HS-27A (cell line): ENCODE data around the gene KIAA1217.

ENCODE experiments used
- DNase-seq: peaks from one replicate; pipeline ENCODE4 v3.0.0-alpha.2; 2012; ENCODE audit warnings: low read depth, missing footprints

KIAA1217 gene

GRCh38 chr10:24208661-24209431 lies at the start of gene KIAA1217:
KIAA1217 (plus strand) TSS chr10:24209138; CDS start chr10:24209194, 56 bp downstream.
- DNase-seq = no peak

- no peak for DNase-seq
Measured at GRCh38 chr10:24162206-24162985, 46.5 kb upstream of the KIAA1217 start.

- no peak for DNase-seq
Measured at GRCh38 chr10:24163485-24163884, 45.5 kb upstream of the KIAA1217 start.

DNA sequence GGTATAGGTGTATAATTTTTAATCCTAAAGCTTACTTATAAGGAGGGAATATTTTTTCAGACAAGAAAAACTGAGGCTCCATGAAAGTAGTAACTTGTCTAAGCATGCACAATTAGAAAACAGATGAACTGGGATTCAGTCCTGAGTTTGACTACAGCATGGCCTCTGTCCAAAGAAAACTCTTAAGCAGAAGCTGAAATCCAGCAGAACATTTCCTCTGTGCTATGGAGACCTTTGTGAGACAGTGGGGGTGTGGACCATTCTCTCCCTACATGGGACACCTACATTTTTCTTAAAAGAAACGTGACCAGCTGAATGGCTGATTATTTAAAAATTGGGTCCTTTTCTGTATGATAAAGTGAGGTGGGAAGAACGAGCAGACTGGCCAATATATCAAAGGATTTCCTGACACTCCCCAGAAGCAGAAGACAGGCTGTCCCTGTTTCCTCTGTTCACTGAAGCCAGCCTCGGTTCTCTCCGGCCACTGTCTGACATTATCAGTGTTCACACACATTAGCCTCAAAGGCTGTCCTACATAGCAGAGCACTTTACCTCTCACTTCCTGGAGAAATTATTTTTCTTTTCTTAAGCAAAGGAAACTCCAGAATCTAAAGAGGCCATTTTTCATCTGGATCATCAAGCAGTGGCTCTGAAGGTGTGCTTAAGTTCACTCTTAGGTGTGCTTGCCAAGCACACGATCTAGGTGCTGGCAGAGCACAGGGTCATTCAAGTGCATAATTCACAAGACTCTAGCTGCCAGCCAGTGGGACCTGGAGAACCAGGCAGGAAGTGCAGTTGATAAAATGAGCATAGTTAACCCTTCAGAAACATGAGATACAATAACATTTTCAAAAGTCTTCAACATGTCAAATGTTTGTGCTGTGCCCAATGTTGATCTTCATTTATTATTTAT lies 40.4 kb upstream of the KIAA1217 start:
- DNase-seq = no peak

DNA sequence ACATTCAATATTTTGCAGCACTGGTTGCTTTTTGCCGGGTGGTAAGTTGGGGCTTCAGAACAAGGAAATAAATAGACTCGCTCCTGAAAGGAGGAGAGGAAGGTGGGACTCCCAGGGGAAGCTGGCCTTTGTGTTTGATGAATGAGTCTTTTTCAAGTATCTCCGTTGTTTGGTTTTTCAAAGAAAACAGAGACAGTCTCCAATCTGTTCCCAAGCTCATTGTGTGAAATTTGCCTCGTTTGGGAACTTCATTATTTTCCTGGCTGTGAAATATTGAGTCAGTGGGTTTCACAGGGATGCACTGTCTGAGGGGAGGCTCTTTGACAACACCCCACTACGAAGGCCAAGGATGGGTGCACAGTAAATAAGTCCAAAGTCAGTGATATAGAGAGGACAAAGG lies 38.7 kb upstream of the KIAA1217 start:
- DNase-seq = no peak

DNA sequence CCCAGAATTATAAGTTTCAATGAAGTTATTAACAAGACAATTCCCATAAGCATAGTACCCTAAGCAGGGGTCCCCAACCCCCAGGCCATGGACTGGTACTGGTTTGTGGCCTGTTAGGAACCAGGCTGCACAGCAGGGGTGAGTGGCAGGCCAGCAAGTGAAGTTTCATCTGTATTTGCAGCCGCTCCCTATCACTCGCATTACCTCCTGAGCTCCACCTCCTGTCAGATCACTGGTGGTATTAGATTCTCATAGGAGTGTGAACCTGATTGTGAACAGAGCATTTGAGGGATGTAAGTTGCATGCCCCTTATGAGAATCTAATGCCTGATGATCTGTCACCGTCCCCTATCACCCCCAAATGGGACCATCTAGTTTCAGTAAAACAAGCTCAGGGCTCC lies 36.0 kb upstream of the KIAA1217 start:
- DNase-seq = no peak

DNA sequence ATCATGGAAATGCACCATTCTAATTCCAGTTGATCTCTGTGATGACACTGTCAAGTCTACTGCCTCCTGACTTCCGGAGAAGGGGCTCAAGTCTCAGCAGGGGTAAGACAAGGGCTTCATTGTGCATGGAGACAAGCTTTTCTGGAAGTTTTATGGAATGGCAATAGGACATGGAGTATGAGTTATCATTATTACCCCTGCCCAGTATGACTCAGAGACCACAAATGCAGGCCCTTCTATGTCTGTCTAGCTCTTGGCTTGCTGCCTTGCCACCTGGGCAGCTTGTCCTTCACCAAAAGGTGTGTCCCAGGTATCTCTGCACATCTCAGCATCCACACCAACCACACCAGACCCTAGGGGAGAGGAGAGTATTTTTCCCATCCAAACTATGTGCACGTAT lies 34.9 kb upstream of the KIAA1217 start:
- no peak for DNase-seq

- no peak for DNase-seq
Measured at GRCh38 chr10:24176658-24177057, 32.3 kb upstream of the KIAA1217 start.

- DNase-seq = no peak
Measured at GRCh38 chr10:24177636-24178035, 31.3 kb upstream of the KIAA1217 start.

DNA sequence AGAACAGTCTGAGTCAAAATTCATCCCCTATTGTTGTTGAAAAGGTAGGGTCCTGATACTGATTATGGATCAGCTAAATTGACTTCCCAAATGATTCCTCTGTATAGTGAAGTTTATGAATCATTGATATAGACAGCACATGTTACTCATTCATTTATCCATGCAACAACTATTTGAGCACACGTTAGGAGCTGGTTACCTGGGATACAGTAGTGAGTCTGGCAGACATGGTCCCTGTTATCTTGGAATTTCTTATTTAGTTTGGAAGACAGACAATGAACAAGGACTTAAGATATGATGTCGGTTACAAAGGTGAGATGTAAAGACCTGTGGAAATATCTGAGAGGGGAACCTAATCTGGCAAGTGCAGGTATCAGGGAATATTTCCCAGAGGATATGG lies 28.0 kb upstream of the KIAA1217 start:
- DNase-seq = no peak

GRCh38 chr10:24184455-24184854 lies 24.5 kb upstream of the KIAA1217 start:
- DNase-seq = no peak

DNA sequence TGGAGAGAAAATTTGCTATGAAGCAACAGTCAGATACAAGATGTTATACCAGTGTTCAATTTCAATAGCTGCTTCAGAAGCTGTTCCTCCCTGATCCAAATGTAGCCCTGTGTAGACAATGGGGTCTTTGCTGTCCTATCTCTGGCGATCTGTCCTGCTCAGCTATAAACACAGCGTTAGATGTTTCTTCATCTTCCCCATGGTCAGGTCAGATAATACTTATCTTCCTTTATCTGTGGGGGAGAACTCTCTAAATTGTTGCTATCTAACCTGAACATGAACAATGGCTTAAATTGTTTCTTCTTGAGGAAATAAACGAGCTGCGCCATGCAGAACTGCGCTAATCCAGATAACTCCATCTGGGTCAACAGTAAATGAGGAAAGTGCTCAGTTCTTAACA lies 15.6 kb upstream of the KIAA1217 start:
- DNase-seq = no peak

DNA sequence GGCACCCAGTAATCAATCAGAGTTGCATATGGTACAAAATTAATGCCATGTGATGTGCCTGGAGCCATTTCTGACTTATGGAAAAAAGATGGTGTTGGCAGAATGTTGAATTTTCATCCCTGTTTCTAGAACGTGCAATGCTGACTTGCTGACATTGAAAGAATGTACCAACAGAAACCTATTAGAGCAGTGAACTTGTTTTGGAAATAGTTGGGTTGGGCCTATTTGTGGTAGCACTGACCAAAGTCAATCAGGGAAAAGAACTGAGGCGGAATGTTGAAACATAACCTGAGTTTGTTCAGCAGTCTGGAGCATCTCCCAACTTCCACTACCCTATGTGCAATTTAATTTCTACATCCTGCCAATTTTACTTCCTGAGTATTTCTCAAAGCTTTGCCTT lies 11.7 kb upstream of the KIAA1217 start:
- no peak for DNase-seq

DNA sequence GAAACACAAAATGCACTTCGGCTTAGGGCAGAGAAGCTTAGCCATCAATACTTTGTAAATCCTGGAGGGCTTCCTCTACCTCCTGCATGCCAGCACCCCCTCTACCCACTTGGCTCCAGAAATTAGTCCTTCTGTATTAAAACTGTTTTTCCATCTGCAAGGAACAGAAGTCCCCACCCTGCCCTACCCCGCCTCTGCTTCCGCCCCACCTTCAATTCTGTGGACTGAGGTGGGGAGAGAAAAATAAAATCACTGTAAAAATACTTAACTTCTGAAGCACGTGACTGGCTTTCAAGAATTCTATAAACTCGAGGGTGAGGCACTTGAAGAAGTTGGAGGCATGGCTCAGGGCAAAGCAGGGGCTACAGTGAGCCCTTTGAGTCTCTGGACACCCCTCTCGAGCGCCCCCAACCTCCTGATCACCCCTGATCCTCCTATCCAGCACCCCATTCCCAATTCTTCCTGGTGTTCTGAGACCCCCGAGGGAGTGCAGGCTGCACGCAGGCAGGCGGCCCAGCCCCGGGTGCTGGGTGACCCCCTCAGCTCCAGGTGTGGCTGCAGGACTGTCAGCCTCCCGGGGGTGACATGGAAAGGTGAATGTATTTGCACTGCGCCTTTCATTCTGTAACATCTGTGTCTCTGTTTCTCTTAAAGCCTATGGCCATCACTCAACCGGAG lies 7.3 kb upstream of the KIAA1217 start:
- DNase-seq = no peak

DNA sequence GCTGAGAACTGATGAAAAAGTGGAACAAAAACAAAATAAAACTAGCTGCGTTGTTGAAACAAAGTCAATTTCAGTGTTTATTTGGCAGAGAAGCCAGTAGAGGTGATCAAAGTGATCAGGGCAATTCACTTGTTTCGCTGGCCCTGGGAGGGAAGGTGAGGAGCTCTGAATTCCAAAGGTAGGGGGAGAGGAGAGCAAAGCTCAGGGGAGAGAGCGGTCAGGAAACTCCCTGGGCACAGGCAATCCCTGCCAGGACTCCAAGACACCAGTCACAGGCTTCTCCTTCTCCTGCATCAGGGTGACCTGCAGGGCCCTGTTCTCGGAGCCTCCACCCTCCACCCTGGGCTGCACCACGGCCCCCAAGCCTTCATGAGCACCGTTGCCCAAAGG lies 6.8 kb upstream of the KIAA1217 start:
- DNase-seq = no peak

- DNase-seq = no peak
Measured at GRCh38 chr10:24205821-24206220, 3.1 kb upstream of the KIAA1217 start.

GRCh38 chr10:24206334-24206733 lies 2.6 kb upstream of the KIAA1217 start:
- no peak for DNase-seq

DNA sequence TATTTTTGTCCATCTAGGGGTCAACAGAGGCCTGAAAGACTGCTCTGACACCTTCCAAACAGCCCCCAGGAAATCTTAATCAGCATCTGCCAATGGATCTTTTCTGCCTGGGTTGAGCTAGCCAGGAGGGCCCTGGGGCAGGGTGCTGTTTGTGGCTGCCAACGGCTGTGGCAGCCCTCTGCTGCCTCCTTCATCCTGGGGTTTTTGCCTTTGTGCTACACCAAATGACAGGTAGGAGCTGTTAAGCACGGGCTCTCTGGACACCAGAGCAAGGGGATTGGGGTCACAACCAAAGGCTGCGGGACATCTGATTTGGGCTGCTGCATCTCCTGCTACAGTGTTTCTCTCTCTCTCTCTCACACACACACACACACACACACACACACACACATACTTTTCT lies 2.0 kb upstream of the KIAA1217 start:
- DNase-seq = no peak

- no peak for DNase-seq
Measured at GRCh38 chr10:24207341-24207740, 1.6 kb upstream of the KIAA1217 start.

DNA sequence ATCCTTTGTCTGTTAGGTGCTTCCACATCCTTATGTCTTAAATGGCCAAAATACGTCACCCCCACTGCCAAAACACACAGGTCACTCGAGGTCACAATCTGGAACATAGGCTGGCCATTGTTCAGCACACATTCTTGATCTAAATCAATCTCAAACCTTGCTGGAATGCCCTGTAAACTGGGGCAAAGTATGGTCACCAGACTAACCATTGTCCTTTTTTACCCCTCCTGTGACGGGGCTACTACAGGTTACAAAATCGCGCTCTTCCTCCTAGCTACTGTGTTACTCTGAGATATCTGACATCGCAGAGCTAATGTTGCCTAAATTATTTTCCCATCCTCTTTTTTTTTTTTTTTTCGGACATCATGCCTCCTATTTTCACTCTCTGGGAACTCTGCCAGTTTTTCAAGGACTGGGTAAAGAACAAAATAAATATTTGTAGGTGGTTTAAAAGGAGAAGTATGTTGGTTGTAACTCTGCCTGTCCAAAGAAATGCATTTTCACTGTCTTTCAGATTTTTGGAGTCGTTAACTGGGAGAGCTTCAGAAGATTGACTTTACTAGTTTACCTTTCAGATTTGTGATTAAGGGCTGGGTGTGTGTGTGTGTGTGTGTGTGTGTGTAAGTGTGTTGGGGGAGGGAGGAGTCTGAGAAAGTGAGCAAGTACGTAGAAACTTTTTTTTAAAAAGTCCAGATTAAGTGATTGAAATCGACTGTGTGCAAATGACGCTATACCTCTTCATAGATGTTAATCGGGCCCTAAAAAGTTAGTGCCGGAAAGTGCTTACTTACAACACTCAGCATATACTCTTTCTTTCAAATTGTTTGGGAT lies 942 bp upstream of the KIAA1217 start:
- no peak for DNase-seq

GRCh38 chr10:24209432-24209771 lies 464 bp downstream of the KIAA1217 start:
- no peak for DNase-seq
